Measurements from ENCODE around the gene SORBS2.

Gene SORBS2

GRCh38 chr4:185677637-185678314 is 134.2 kb downstream of the SORBS2 start:
- no peak for DNase-seq (ENCODE audit: insufficient read length, low spot score)
- FAIRE-seq, result no peak
- no peak for TF ChIP-seq CTCF (IDR thresholded peaks at IDR 0.05; ENCODE audit: insufficient read depth, missing control alignments)

- TF ChIP-seq CTCF (IDR thresholded peaks at IDR 0.05; ENCODE audit: insufficient read depth, missing control alignments), result no peak
- FAIRE-seq (no peak), DNase-seq (ENCODE audit: insufficient read length, low spot score) (no peak)
Observed at GRCh38 chr4:185672618-185673017, 139.4 kb downstream of the SORBS2 start.

- DNase-seq (ENCODE audit: insufficient read length, low spot score) (no peak), FAIRE-seq (peak; percentile 41)
- no peak for TF ChIP-seq CTCF (IDR thresholded peaks at IDR 0.05; ENCODE audit: insufficient read depth, missing control alignments)
Observed at GRCh38 chr4:185672151-185672550, 139.8 kb downstream of the SORBS2 start.

- FAIRE-seq, result no peak
- no peak for DNase-seq (ENCODE audit: insufficient read length, low spot score)
- no peak for TF ChIP-seq CTCF (IDR thresholded peaks at IDR 0.05; ENCODE audit: insufficient read depth, missing control alignments)
Observed at GRCh38 chr4:185671496-185671895, 140.5 kb downstream of the SORBS2 start.

- FAIRE-seq (no peak), DNase-seq (ENCODE audit: insufficient read length, low spot score) (no peak)
- TF ChIP-seq CTCF (IDR thresholded peaks at IDR 0.05; ENCODE audit: insufficient read depth, missing control alignments), result no peak
Observed at GRCh38 chr4:185671066-185671465, 140.9 kb downstream of the SORBS2 start.

GRCh38 chr4:185669288-185669687 is 142.7 kb downstream of the SORBS2 start:
- TF ChIP-seq CTCF (IDR thresholded peaks at IDR 0.05; ENCODE audit: insufficient read depth, missing control alignments), result no peak
- FAIRE-seq (no peak), DNase-seq (ENCODE audit: insufficient read length, low spot score) (no peak)

- no peak for FAIRE-seq
- TF ChIP-seq CTCF (IDR thresholded peaks at IDR 0.05; ENCODE audit: insufficient read depth, missing control alignments), result no peak
- DNase-seq (ENCODE audit: insufficient read length, low spot score), result no peak
Observed at GRCh38 chr4:185666156-185666555, 145.8 kb downstream of the SORBS2 start.

Data from D721Med (cell line).